Neuronal stem cell (in vitro differentiated cells): ENCODE data around the gene IQCH.

Source experiments
- DNase-seq: peaks from one replicate; pipeline ENCODE4 v3.0.0-alpha.2; 2013; ENCODE audit warnings: low spot score
- H2AFZ ChIP-seq: one replicate; pipeline ENCODE4 v1.6.1; 2013; ENCODE audit warnings: mild to moderate bottlenecking, low read length, inconsistent platforms
- H2AK5ac ChIP-seq: 2 replicates; pipeline ENCODE4 v1.6.1; 2013; ENCODE audit warnings: low read depth, mild to moderate bottlenecking, inconsistent platforms, low read length, moderate library complexity, mixed read lengths
- H2BK120ac ChIP-seq: 2 replicates; pipeline ENCODE4 v1.6.1; 2013; ENCODE audit warnings: low read depth, mild to moderate bottlenecking, inconsistent platforms, low read length, moderate library complexity, mixed read lengths
- H2BK12ac ChIP-seq: one replicate; pipeline ENCODE4 v1.6.1; 2013; ENCODE audit warnings: low read length, inconsistent platforms
- H2BK15ac ChIP-seq: 2 replicates; pipeline ENCODE4 v1.6.1; 2013; ENCODE audit warnings: mild to moderate bottlenecking, low read length, inconsistent platforms, mixed read lengths
- H2BK5ac ChIP-seq: one replicate; pipeline ENCODE4 v1.6.1; 2013; ENCODE audit warnings: inconsistent platforms, mild to moderate bottlenecking, low read length, moderate library complexity
- H3K14ac ChIP-seq: one replicate; pipeline ENCODE4 v1.6.1; 2013; ENCODE audit warnings: low read length, inconsistent platforms
- H3K18ac ChIP-seq: 2 replicates; pipeline ENCODE4 v1.6.1; 2013; ENCODE audit warnings: low read length, inconsistent platforms
- H3K23ac ChIP-seq: 2 replicates; pipeline ENCODE4 v1.6.1; 2013; ENCODE audit warnings: low read depth, mild to moderate bottlenecking, mixed read lengths, low read length, inconsistent platforms; ENCODE audit not compliant: poor library complexity
- H3K27ac ChIP-seq: replicated peaks from 3 replicates; pipeline ENCODE4 v1.5.1; 2013; ENCODE audit warnings: low read length, inconsistent platforms
- H3K27me3 ChIP-seq, 3 experiments: 2 replicates each; pipeline ENCODE4 v1.6.1; 2013; ENCODE audit warnings: low read length in 3 of 3, mild to moderate bottlenecking in 2 of 3, inconsistent platforms in 1 of 3, low read depth in 1 of 3, mixed read lengths in 1 of 3, moderate library complexity in 1 of 3; ENCODE audit not compliant: control insufficient read depth in 3 of 3, insufficient read depth in 3 of 3
- H3K36me3 ChIP-seq, 2 donors: replicated peaks in 1 of 2; 2 replicates each; pipeline ENCODE4 v1.6.1; 2013; ENCODE audit warnings: low read length in 2 of 2; ENCODE audit not compliant: control insufficient read depth in 2 of 2, insufficient read depth in 2 of 2
- H3K4ac ChIP-seq: 2 replicates; pipeline ENCODE4 v1.6.1; 2013; ENCODE audit warnings: inconsistent platforms, mild to moderate bottlenecking, low read length, moderate library complexity
- H3K4me1 ChIP-seq, 2 donors: 1 replicate in 1 of 2; 2 replicates in 1 of 2; pipeline ENCODE4 v1.6.1; 2013; ENCODE audit warnings: low read length in 2 of 2, low read depth in 1 of 2; ENCODE audit not compliant: control insufficient read depth in 2 of 2, insufficient read depth in 1 of 2
- H3K4me2 ChIP-seq: one replicate; pipeline ENCODE4 v1.6.1; 2013; ENCODE audit warnings: mild to moderate bottlenecking, low read length, inconsistent platforms; ENCODE audit not compliant: insufficient read depth, poor library complexity, severe bottlenecking
- H3K4me3 ChIP-seq, 2 donors: 2 replicates each; pipeline ENCODE4 v1.5.1; 2013; ENCODE audit warnings: low read length in 2 of 2, mild to moderate bottlenecking in 2 of 2, inconsistent platforms in 1 of 2, moderate library complexity in 1 of 2
- H3K79me1 ChIP-seq: one replicate; pipeline ENCODE4 v1.6.1; 2013; ENCODE audit warnings: low read depth, mild to moderate bottlenecking, inconsistent platforms, low read length, moderate library complexity
- H3K9ac ChIP-seq: one replicate; pipeline ENCODE4 v1.6.1; 2013; ENCODE audit warnings: mild to moderate bottlenecking, low read depth, low read length, inconsistent platforms; ENCODE audit not compliant: poor library complexity
- H3K9me3 ChIP-seq, 2 donors: replicated peaks in 1 of 2; 2 replicates each; pipeline versions ENCODE3 to v1.6.1; 2013; ENCODE audit warnings: low read length in 2 of 2, mild to moderate bottlenecking in 2 of 2, inconsistent platforms in 1 of 2, low read depth in 1 of 2, mixed read lengths in 1 of 2, moderate library complexity in 1 of 2; ENCODE audit not compliant: control insufficient read depth in 2 of 2, insufficient read depth in 1 of 2
- H4K8ac ChIP-seq: one replicate; pipeline ENCODE4 v1.6.1; 2013; ENCODE audit warnings: low read depth, mild to moderate bottlenecking, inconsistent platforms, low read length, moderate library complexity
- H4K91ac ChIP-seq: one replicate; pipeline ENCODE4 v1.6.1; 2013; ENCODE audit warnings: low read length, low read depth, mild to moderate bottlenecking, inconsistent platforms; ENCODE audit not compliant: poor library complexity
- whole genome bisulfite sequencing, 2 donors: extraction: QIAGEN DNeasy Blood & Tissue Kit; methylation state at CpG; one replicate each; pipeline ENCODE4 v1.1.7; 2013; ENCODE audit warnings: missing lambda C conversion rate in 2 of 2, mixed read lengths in 1 of 2; ENCODE audit not compliant: insufficient read length in 2 of 2, insufficient replicate concordance in 1 of 2; ENCODE audit errors: extremely low coverage in 2 of 2; 5-methylcytosine and 5-hydroxymethylcytosine counted together

Gene IQCH

DNA sequence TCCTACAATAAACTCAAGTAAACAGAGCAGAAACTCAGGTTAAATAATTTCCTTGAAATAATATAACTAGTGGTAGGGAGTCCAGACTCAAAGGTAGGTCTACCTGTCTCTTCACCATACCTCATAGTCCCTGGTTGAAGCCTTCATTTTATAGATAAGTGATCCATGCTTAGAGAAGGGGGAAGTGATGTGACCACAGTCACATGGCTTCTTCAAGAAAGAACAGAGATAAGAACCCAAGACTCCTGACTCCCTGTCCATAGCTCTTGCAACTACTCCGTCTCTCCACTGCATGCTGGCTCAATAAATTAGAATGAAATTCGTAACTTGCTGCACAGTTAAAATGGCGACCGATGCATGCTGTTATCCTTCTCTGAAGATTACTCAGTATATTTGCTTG lies 255.3 kb downstream of the IQCH start:
- H3K36me3 ChIP-seq, result peaks cover 0 to 9% of the 10 kb centered on the region in 2 donors
- H2BK5ac ChIP-seq, result no peak overlapping the region
- no peak overlapping the region for H4K91ac ChIP-seq
- peak overlapping the region; percentile 54 for H3K18ac ChIP-seq
- H3K9me3 ChIP-seq, result no peaks in the 10 kb centered on the region
- no peak overlapping the region for H3K4me2 ChIP-seq
- H3K4me1 ChIP-seq, result no peaks in the 10 kb centered on the region
- H2AK5ac ChIP-seq, result no peak overlapping the region
- H3K9ac ChIP-seq, result no peak overlapping the region
- no peak overlapping the region for H4K8ac ChIP-seq
- H2AFZ ChIP-seq, result no peak overlapping the region
- H3K4me3 ChIP-seq, result no peak overlapping the region
- H2BK12ac ChIP-seq, result no peak overlapping the region
- WGBS, 2 donors, result no CpG with 5 or more reads among the region's 4 CpGs
- no peak overlapping the region for H3K4ac ChIP-seq
- H3K14ac ChIP-seq, result no peak overlapping the region
- no peaks in the 10 kb centered on the region for H3K27me3 ChIP-seq
- H3K27ac ChIP-seq, result no peak overlapping the region
- H2BK120ac ChIP-seq, result no peak overlapping the region
- no peak overlapping the region for H3K23ac ChIP-seq
- no peak overlapping the region for H2BK15ac ChIP-seq
- no peaks in the 10 kb centered on the region for H3K79me1 ChIP-seq
- no peak for DNase-seq

DNA sequence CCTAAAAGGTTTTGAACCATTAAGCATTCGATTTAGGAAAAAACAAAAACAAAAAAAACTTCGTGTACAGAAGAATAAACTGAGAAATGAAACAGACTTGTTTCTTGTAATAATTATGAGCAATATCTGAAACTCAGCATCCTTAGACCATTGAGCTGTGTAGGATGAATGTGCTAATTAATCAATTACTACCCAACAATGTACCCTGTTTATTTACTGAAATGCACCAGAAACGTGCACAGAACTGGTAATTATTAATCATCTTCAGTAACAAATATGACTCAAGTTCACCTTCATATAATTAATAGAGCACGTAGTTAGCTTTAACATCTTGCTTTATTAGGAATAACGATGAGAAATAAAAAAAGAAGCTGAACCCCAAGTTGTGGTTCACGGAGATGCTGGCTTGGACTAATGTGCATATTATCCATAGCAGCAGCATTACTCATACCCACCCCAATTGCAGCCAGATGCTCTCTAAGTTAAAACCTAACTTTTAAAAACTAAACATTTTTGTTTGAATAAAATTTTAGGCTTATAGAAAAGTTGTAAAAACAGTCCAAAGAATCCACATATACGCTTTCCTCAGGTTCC lies 256.1 kb downstream of the IQCH start:
- Histone ChIP-seq H3K18ac (no peak overlapping the region), H3K9ac (no peak overlapping the region), H2AFZ (no peak overlapping the region), H3K79me1 (no peaks in the 10 kb centered on the region), H3K14ac (no peak overlapping the region), H2BK15ac (no peak overlapping the region), H2BK120ac (no peak overlapping the region), H3K27ac (no peak overlapping the region), H3K23ac (no peak overlapping the region), H2AK5ac (no peak overlapping the region), H2BK5ac (no peak overlapping the region), H3K4me3 (no peak overlapping the region), H3K4me1 (no peaks in the 10 kb centered on the region), H2BK12ac (no peak overlapping the region), H4K8ac (no peak overlapping the region), H4K91ac (no peak overlapping the region), H3K27me3 (no peaks in the 10 kb centered on the region), H3K4me2 (no peak overlapping the region), H3K9me3 (no peaks in the 10 kb centered on the region), H3K36me3 (peaks cover 0 to 10% of the 10 kb centered on the region in 2 donors), H3K4ac (no peak overlapping the region)
- no CpG with 5 or more reads among the region's 7 CpGs for WGBS, 2 donors
- DNase-seq, result no peak

DNA sequence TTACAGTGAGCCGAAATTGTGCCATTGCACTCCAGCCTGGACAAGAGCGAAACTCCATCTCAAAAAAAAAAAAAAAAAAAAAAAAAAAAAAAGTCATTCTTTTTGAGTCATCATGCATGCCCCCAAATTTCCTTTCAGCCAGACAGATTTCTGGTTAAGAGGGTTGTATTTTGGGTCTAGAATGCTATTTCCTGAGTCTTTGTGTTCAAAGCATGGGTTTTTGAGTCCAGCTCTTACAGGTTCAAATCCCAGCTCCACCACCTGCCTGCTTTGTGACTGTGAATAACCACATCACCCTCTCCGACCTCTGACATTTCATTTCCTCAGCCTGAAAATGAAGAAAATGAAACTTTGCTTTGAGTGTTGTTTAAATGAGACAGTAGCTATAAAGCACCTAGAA lies 257.0 kb downstream of the IQCH start:
- Histone ChIP-seq H2BK5ac (no peak overlapping the region), H3K27ac (no peak overlapping the region), H4K91ac (no peak overlapping the region), H3K27me3 (no peaks in the 10 kb centered on the region), H3K9me3 (no peaks in the 10 kb centered on the region), H3K4ac (no peak overlapping the region), H2BK15ac (no peak overlapping the region), H3K23ac (no peak overlapping the region), H3K18ac (no peak overlapping the region), H2BK12ac (no peak overlapping the region), H4K8ac (no peak overlapping the region), H2AFZ (no peak overlapping the region), H3K4me1 (no peaks in the 10 kb centered on the region), H3K4me2 (no peak overlapping the region), H3K4me3 (no peak overlapping the region), H3K36me3 (peaks cover 0 to 10% of the 10 kb centered on the region in 2 donors), H2BK120ac (no peak overlapping the region), H2AK5ac (no peak overlapping the region), H3K14ac (no peak overlapping the region), H3K9ac (no peak overlapping the region), H3K79me1 (no peaks in the 10 kb centered on the region)
- no CpG with 5 or more reads among the region's 3 CpGs for WGBS, 2 donors
- no peak for DNase-seq

DNA sequence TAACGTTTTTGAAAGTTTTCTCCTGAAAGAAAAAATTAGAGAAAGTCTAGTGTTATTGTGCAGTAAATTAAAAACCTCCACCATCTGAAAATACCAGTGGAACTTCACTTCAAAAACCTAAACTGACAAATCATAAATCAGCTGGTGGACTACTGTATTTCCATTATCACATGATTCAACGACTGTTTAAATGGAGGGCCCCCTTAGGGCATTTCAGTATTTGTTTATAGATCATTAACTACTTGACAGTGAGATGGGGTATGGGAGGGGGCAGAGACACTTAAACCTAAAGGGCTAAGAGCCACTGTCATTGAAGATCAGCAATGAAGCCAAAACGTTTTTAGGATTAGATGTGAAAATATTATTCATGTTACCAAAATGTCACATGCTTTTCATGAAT lies 257.6 kb downstream of the IQCH start:
- Histone ChIP-seq H2AFZ (no peak overlapping the region), H3K36me3 (peaks cover 0 to 10% of the 10 kb centered on the region in 2 donors), H4K8ac (no peak overlapping the region), H3K23ac (no peak overlapping the region), H3K9me3 (no peaks in the 10 kb centered on the region), H3K4me2 (no peak overlapping the region), H2AK5ac (no peak overlapping the region), H3K14ac (no peak overlapping the region), H2BK120ac (no peak overlapping the region), H3K9ac (no peak overlapping the region), H3K4ac (no peak overlapping the region), H4K91ac (no peak overlapping the region), H3K4me1 (no peaks in the 10 kb centered on the region), H3K4me3 (no peak overlapping the region), H2BK12ac (no peak overlapping the region), H3K27ac (no peak overlapping the region), H2BK15ac (no peak overlapping the region), H3K27me3 (no peaks in the 10 kb centered on the region), H2BK5ac (no peak overlapping the region), H3K18ac (no peak overlapping the region), H3K79me1 (no peaks in the 10 kb centered on the region)
- WGBS, 2 donors, result no CpG with 5 or more reads among the region's 3 CpGs
- DNase-seq, result no peak
